Fibroblast of pulmonary artery (primary cell): ENCODE measurements around the gene BRF1.

Experiments
- DNase-seq: peaks from one replicate; pipeline ENCODE4 v3.0.0-alpha.2; 2010; ENCODE audit warnings: low read depth
- H3K4me3 ChIP-seq: replicated peaks from 2 replicates; pipeline ENCODE4 v1.5.1; 2011; ENCODE audit warnings: low read depth, mild to moderate bottlenecking, control low read depth, low read length, moderate library complexity
- TF ChIP-seq, protein P1 (sequence below): IDR thresholded peaks from 2 replicates; pipeline ENCODE4 v1.5.1; 2011; ENCODE audit warnings: mild to moderate bottlenecking, control low read depth, low read length, inconsistent platforms; ENCODE audit errors: missing control alignments

BRF1 gene

DNA sequence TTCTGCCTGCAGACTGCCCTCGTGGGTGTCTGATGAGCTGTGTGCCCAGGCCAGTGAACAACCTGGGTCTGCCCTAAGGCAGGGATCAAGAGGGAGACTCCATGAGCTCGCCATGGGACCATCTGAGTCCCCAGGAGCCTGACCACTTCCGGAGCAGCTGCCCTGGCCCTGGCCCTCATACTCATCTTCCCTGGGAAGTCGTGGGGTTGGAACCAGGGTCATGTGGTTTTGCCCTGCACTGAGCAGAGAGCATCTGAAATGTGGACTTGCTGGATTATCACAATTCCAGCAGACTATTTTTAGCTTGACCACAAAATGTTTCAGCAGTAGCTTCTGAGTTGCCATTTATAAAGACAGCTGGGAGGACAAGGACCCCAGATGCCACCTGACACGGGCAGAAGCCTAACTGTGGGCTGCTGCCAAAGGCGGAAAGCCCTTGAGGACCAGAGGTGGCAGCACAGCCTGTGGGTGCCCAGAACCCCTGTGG, 45.7 kb downstream of the BRF1 start:
- DNase-seq: no peak
- no peak overlapping the region for H3K4me3 ChIP-seq
- TF ChIP-seq, protein P1, sequence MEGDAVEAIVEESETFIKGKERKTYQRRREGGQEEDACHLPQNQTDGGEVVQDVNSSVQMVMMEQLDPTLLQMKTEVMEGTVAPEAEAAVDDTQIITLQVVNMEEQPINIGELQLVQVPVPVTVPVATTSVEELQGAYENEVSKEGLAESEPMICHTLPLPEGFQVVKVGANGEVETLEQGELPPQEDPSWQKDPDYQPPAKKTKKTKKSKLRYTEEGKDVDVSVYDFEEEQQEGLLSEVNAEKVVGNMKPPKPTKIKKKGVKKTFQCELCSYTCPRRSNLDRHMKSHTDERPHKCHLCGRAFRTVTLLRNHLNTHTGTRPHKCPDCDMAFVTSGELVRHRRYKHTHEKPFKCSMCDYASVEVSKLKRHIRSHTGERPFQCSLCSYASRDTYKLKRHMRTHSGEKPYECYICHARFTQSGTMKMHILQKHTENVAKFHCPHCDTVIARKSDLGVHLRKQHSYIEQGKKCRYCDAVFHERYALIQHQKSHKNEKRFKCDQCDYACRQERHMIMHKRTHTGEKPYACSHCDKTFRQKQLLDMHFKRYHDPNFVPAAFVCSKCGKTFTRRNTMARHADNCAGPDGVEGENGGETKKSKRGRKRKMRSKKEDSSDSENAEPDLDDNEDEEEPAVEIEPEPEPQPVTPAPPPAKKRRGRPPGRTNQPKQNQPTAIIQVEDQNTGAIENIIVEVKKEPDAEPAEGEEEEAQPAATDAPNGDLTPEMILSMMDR: no peak

DNA sequence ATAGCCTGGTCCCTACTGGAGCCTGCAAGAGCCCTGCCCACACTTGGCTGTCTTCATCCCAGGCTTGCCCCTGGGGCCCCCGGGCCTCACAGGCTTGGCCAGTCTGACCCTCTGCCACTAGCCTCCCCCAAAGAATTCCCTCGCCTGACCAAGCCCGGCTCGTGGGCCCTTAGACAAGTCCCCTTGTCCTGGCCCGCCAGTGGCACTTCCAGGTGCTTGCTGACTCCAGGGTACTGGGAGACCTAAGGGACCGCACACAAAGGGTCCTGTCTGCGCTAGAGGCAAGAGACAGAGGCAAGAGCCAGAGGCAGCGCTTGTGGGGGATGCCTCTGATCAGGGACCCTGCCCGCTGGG, 47.5 kb downstream of the BRF1 start:
- DNase-seq: no peak
- TF ChIP-seq, protein P1: no peak
- H3K4me3 ChIP-seq: no peak overlapping the region

DNA sequence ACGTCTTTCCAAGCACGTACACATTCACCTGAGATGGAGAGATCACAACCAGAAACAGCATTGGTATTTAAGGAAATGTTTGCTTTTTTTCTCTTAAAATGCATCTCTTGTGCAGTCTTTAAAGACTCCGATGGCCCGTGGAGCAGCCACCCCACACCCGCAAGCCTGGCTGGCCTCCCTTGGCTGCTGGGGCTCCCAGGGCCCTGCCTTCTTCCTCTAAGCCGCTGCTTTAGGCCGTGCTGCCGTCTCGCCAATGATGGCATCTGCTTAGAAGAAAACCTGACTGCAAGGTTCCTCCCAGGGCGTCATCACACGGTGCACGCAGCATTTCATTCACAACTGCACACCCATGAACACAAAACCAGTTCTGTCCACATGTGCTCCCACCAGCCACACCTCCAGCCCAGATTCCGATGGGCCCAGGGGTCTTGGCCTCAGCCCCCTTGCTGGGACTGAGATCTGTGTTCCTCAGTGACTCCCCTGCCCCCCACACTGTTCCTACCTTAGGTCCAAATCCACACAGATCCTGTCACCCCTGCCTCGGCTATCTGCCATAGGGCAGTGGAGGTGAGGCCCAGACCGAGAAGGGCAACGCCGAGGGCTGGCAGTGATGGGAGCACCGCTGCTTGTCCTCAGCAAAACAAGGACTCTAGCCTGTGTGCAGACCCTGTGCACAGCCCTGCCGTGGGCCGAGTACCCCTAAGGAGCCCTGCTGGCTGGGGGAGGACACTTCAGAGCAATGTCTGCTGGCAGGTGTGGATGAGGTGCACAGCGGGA, 48.1 kb downstream of the BRF1 start:
- TF ChIP-seq, protein P1: no peak
- DNase-seq: no peak
- H3K4me3 ChIP-seq: no peak overlapping the region

DNA sequence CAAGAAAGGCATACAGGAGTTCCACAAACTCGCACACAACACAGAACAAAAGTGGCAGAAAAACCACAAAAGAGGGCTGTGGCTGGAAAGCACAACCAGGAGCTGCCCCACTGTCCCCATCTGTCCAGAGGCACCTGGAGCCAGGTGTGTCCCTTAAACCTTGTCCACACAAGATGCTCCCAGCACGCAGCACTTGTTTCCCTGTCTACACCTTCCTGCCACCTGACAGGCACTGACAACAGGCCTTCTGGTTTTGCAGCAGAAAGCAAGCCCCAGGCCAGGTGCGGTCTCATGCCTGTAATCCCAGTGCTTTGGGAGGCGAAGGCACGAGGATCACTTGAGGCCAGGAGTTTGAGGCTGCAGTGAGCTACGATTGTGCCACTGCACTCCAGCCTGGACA, 48.9 kb downstream of the BRF1 start:
- TF ChIP-seq, protein P1: no peak
- no peak overlapping the region for H3K4me3 ChIP-seq
- no peak for DNase-seq

DNA sequence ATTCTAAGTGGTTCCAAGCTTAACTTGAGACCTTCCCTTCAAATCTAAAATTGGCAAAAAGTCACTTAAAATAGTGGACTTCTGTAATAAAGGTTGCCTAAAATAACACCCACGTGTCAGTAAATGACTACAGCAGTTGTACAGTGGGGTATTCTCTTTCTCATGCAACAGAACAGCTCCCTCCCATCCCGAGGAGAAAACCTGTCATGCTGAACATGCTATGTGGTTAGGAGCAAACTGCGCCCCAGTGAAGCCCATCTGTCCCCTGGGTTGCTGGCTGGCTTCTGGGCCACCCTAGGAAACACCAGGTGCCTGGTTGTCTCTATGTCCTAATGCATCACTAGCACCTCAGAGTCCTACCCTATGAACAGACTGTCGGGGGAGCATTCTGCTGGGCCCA, 49.8 kb downstream of the BRF1 start:
- no peak overlapping the region for H3K4me3 ChIP-seq
- no peak for DNase-seq
- TF ChIP-seq, protein P1: no peak

DNA sequence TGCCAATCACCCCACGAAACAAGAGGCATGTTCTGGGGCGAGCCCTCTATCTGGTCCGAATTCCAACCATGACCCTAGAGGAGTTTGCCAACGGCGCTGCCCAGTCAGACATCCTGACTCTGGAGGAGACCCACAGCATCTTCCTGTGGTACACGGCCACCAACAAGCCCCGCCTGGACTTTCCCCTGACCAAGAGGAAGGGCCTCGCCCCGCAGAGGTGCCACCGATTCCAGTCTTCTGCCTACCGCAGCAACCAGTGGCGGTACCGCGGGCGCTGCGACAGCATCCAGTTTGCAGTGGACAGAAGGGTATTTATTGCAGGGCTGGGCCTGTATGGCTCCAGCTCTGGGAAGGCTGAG, 50.8 kb downstream of the BRF1 start:
- TF ChIP-seq, protein P1: no peak
- no peak overlapping the region for H3K4me3 ChIP-seq
- no peak for DNase-seq
